ENCODE results near the gene POU2AF1.

The POU2AF1 gene

DNA sequence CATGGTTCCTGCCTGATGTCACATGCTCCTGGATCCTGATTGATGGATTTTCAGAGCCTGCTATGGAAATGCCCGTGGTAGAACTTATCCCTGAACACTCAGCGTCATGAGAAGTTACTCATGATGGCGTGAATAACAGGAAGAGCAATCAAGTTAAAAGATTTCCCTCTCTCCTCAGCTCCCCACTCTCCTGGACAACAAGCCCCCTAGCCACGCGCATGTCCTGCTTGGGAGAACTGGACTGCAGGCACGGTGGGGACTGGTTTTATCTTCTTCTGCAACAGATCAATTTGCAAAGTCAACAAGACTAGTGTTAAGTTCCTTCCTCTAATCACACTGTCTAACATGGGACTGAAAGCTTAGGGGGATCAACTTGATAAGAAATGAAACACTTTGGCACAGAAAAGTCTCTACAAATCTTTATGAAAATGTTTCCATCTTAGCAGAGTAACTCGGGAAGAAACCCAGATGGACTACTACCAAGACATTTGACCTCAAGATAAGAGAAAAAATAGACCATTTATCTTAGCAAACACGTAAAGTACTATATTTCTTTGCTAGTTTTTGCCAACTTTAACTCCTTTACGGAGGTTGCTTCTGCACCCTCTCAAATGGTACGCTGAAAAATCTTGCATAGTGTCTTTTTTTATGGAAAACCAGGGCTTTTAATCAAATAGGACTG lies 27.6 kb downstream of the POU2AF1 start:
- in situ Hi-C loops (cut with MboI; ENCODE audit: low sequenced_read_pairs, unreplicated experiment), result no loop called here
- TF ChIP-seq, protein P1, sequence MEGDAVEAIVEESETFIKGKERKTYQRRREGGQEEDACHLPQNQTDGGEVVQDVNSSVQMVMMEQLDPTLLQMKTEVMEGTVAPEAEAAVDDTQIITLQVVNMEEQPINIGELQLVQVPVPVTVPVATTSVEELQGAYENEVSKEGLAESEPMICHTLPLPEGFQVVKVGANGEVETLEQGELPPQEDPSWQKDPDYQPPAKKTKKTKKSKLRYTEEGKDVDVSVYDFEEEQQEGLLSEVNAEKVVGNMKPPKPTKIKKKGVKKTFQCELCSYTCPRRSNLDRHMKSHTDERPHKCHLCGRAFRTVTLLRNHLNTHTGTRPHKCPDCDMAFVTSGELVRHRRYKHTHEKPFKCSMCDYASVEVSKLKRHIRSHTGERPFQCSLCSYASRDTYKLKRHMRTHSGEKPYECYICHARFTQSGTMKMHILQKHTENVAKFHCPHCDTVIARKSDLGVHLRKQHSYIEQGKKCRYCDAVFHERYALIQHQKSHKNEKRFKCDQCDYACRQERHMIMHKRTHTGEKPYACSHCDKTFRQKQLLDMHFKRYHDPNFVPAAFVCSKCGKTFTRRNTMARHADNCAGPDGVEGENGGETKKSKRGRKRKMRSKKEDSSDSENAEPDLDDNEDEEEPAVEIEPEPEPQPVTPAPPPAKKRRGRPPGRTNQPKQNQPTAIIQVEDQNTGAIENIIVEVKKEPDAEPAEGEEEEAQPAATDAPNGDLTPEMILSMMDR (IDR thresholded peaks at IDR 0.05; ENCODE audit: borderline replicate concordance, control extremely low read depth, extremely low read depth, insufficient read depth, missing control alignments), result no peak
- DNase-seq (ENCODE audit: low spot score), result no peak

DNA sequence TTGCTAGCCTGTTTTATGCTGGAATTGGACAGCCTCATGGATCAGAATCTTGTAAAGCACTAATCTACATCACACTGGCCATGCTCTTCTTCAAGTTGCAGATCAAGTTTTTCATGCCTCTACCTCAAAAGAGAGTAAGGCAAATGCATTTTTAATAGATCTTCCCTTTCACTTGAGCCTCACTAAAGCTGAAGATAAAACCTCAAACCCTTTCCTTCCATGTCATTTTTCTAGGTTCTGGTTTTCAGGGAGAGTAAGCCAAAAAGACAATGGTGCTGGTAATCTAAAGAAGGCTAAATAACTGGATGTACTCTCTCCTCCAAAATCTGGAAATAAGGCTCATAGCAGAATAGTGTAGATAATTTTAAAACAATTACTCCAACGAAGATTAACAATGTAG lies 28.3 kb downstream of the POU2AF1 start:
- DNase-seq (ENCODE audit: low spot score), result no peak
- in situ Hi-C loops (cut with MboI; ENCODE audit: low sequenced_read_pairs, unreplicated experiment), result no loop called here
- TF ChIP-seq, protein P1 (IDR thresholded peaks at IDR 0.05; ENCODE audit: borderline replicate concordance, control extremely low read depth, extremely low read depth, insufficient read depth, missing control alignments), result no peak

DNA sequence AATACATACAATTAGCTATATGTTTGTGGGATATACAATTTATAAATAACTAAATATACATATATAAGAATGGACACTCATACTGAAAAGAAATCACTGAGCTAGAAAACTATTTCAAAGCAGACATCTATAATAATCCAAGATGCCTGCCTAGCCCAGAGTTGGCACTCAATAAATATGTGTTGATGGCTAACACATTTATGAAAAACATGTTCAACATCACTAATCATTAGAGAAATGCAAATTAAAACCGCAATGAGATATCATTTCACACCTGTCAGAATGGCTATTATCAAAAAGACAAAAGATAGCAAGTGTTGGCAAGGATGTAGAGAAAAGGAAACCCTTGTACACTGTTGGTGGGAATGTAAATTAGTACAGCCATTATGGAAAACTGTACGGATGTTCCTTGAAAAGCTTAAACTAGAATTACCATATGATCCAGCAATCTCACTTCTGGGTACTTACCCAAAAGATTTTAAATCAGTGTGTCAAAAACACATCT lies 29.8 kb downstream of the POU2AF1 start:
- DNase-seq (ENCODE audit: low spot score), result no peak
- in situ Hi-C loops (cut with MboI; ENCODE audit: low sequenced_read_pairs, unreplicated experiment), result no loop called here
- TF ChIP-seq, protein P1 (IDR thresholded peaks at IDR 0.05; ENCODE audit: borderline replicate concordance, control extremely low read depth, extremely low read depth, insufficient read depth, missing control alignments), result no peak

DNA sequence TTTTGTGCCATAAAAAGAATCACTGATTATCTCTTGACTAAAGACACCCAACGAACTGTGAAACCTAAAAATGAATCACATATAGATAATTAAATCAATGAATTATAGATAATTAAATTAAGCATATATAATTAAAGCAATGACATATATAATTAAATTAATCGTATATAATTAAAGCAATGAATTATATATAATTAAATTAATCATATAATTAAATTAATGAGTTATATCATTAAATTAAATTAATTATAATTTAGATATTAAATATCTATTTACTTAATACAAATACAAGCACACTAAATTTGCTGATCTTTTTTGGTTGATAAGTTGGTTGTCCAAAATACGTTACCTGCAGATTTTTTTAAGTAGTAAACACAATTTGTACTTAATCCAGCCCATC lies 30.9 kb downstream of the POU2AF1 start:
- in situ Hi-C loops (cut with MboI; ENCODE audit: low sequenced_read_pairs, unreplicated experiment), result no loop called here

DNA sequence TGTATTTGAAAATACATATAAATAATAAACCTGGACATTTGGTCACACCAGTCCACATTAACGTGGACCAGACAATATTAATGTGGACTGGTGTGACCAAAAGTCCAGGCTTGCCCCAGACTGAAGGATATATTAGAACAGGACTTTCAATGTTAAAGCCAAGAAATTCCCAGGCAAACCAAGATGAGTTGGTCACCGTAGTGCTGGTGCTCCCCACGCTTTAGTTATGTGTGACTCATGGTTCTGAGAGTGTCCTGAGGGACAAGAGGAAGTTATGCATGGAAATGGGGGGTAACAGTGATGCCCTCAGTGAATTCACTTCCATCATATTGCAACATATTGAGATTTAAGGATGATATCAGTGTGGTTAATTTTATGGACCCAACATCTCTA lies 31.4 kb downstream of the POU2AF1 start:
- TF ChIP-seq, protein P1 (IDR thresholded peaks at IDR 0.05; ENCODE audit: borderline replicate concordance, control extremely low read depth, extremely low read depth, insufficient read depth, missing control alignments), result no peak
- in situ Hi-C loops (cut with MboI; ENCODE audit: low sequenced_read_pairs, unreplicated experiment), result no loop called here
- no peak for DNase-seq (ENCODE audit: low spot score)

More for the DNA sequence above, 30.9 kb downstream of the POU2AF1 start:
- no peak for DNase-seq (ENCODE audit: low spot score)
- TF ChIP-seq, protein P1 (IDR thresholded peaks at IDR 0.05; ENCODE audit: borderline replicate concordance, control extremely low read depth, extremely low read depth, insufficient read depth, missing control alignments), result no peak

DNA sequence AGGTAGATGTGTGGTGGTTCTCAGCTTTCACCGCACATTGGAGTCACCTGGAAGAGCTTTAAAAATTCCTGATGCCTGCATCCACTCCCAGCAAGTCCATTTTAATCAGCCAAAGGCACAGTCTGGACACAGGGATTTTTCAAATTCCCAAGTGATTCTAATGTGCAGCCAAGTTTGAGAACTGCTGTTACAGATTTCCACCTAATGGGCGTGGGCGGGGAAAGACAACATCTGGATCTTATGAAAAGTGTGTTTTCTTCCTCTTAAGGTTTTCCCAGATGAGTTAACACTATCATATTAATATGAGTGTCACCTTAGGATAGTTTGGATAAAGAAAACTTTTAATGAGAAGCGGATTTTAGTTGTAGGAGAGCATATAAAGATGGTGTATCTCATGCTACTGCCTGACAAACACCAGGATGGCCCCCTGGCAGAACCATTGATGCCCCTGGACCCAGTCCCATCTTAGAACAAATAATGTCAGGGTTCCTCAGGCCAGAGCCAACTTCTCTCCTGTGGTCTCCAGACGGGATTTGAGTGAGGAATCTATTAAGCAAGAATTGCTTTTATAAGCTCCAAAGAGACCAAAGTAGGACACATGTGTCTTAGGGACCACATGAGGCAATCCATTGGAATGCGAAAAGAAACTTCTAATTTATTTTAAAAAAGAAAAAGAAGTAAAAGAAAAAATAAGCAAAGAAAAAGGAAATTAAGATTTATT lies 31.9 kb downstream of the POU2AF1 start:
- no peak for DNase-seq (ENCODE audit: low spot score)
- TF ChIP-seq, protein P1 (IDR thresholded peaks at IDR 0.05; ENCODE audit: borderline replicate concordance, control extremely low read depth, extremely low read depth, insufficient read depth, missing control alignments), result no peak
- in situ Hi-C loops (cut with MboI; ENCODE audit: low sequenced_read_pairs, unreplicated experiment), result no loop called here

Measured in GM13976 (cell line).